ENCODE measurements around the gene DUOX2.

Gene DUOX2

DNA sequence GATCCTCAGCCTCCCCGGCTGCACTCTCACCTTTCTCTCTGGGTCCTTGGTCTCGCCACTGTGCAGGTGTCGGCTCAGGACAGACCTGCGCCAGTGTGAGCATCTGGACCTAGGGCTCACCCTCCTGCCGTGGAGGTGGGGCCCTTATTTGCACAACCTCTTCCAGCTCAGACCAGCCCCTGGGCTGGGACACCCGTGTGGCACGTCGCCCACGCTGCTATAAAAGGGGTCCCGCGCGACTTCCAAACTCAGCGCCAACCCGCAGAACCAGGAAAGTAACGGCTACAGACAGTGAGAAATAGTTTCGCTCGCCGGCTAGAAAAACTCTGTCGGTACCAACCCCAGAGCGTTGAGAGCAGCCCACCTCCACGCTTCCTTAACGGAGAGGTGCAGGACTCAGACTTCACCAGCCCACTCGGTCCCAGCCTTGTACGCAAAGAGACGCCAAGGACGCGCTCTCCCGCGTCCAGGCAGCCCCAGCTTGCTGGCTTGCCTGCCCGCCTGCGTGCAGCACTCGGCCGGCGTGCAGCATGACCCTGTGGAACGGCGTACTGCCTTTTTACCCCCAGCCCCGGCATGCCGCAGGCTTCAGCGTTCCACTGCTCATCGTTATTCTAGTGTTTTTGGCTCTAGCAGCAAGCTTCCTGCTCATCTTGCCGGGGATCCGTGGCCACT, at the start of gene DUOX2, which contains the start of gene DUOXA2:
Gene DUOX2, minus strand, starts transcription at position 97 of the 675 bp plus-strand sequence. CDS start 761 bp downstream, outside the sequence.
Gene DUOXA2, plus strand, starts transcription at position 251 of the 675 bp plus-strand sequence. Its CDS starts 280 bp downstream, at position 531.
- ChIA-PET CTCF (no interaction called here), POLR2A (no interaction called here)
- TF ChIP-seq ZNF384 (IDR thresholded peaks at IDR 0.05) (no peak), FOXM1 (IDR thresholded peaks at IDR 0.05; ENCODE audit: borderline replicate concordance) (no peak), TARDBP (IDR thresholded peaks at IDR 0.05) (no peak), SP1 (IDR thresholded peaks at IDR 0.05) (no peak), CTBP1 (IDR thresholded peaks at IDR 0.05; ENCODE audit: borderline replicate concordance) (no peak), FOXK2 (IDR thresholded peaks at IDR 0.05) (no peak), SUZ12 (IDR thresholded peaks at IDR 0.05) (no peak), LEF1 (IDR thresholded peaks at IDR 0.05; ENCODE audit: borderline replicate concordance) (no peak), NFRKB (IDR thresholded peaks at IDR 0.05) (no peak), ARNT (IDR thresholded peaks at IDR 0.05) (no peak), L3MBTL2 (conservative IDR thresholded peaks at IDR 0.05) (no peak), BHLHE40 (IDR thresholded peaks at IDR 0.05; ENCODE audit: borderline replicate concordance) (no peak), HDGF (IDR thresholded peaks at IDR 0.05; ENCODE audit: borderline replicate concordance) (no peak), FOXA1 (IDR thresholded peaks at IDR 0.05) (no peak), ELF4 (IDR thresholded peaks at IDR 0.05) (no peak)
- TF ChIP-seq, protein P1, sequence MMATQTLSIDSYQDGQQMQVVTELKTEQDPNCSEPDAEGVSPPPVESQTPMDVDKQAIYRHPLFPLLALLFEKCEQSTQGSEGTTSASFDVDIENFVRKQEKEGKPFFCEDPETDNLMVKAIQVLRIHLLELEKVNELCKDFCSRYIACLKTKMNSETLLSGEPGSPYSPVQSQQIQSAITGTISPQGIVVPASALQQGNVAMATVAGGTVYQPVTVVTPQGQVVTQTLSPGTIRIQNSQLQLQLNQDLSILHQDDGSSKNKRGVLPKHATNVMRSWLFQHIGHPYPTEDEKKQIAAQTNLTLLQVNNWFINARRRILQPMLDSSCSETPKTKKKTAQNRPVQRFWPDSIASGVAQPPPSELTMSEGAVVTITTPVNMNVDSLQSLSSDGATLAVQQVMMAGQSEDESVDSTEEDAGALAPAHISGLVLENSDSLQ (IDR thresholded peaks at IDR 0.05), result no peak
- no peak for DNase-seq (ENCODE audit: extremely low spot score)

DNA sequence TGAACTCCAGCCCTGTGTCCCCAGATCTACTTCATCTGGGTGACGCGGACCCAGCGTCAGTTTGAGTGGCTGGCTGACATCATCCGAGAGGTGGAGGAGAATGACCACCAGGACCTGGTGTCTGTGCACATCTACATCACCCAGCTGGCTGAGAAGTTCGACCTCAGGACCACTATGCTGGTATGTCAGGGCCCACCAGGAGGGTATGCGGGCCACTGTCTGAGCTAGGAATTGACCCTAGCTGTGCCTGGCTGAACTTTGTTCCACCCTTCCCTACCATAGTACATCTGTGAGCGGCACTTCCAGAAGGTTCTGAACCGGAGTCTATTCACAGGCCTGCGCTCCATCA, 49.5 kb upstream of the DUOX2 start:
- ChIA-PET CTCF (interaction anchor here (0.5 to 2.0 kb wide), 14 partner anchors 12 to 350 kb away, joined by 3 to 12 read pairs (median 4); a partner anchor contains a TSS), POLR2A (interaction anchor here (0.6 to 2.3 kb wide), 4 partner anchors 25 to 239 kb away, joined by 3 to 8 read pairs (median 7); partner anchors contain the start of gene SHF)
- no peak for TF ChIP-seq ZNF384 (IDR thresholded peaks at IDR 0.05)
- no peak for TF ChIP-seq SUZ12 (IDR thresholded peaks at IDR 0.05)
- TF ChIP-seq FOXA1 (IDR thresholded peaks at IDR 0.05), result no peak
- TF ChIP-seq, protein P1 (IDR thresholded peaks at IDR 0.05), result no peak
- TF ChIP-seq BHLHE40 (IDR thresholded peaks at IDR 0.05; ENCODE audit: borderline replicate concordance), result no peak
- TF ChIP-seq NFRKB (IDR thresholded peaks at IDR 0.05), result no peak

DNA sequence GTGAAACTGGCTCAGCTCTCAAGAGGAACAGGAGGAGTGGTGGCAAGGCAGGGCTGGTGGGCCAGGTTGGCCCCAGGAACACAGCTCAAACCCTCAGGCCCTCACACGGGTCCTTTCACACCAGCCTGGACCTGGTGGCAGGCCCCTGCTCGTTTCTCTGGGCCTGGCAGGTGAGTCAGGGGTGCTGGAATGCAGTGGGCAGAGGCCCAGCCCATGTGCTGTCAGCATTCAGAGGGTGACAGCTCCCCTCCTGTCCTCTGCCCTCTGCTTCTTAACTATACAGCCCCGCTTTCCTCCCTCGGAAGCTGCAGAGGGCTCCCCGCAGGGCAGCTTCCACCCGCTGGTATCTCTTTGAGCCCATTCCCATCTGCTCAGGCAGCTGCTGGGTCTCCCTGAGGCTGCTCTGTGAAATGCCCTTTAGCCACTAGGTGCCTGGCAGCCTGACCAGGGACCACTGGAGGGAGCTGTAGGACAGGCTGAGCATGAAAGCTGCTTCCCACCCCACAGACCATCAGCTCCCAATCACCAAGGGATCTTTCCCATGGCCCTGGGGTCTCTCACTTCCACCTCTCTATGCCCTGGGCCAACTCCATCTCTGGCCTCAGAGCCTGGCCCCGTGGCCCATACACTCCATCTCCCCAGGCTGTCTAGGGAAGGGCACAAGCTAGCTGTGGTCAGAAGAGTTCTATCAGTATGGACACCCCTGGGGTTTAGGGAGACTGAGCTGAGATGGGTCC, 49.0 kb upstream of the DUOX2 start:
- TF ChIP-seq TARDBP (IDR thresholded peaks at IDR 0.05) (no peak), FOXA1 (IDR thresholded peaks at IDR 0.05) (no peak), ARNT (IDR thresholded peaks at IDR 0.05) (no peak), NFRKB (IDR thresholded peaks at IDR 0.05) (no peak), L3MBTL2 (conservative IDR thresholded peaks at IDR 0.05) (no peak), SP1 (IDR thresholded peaks at IDR 0.05) (no peak), CTBP1 (IDR thresholded peaks at IDR 0.05; ENCODE audit: borderline replicate concordance) (no peak), FOXK2 (IDR thresholded peaks at IDR 0.05) (no peak), ZNF384 (IDR thresholded peaks at IDR 0.05) (no peak), FOXM1 (IDR thresholded peaks at IDR 0.05; ENCODE audit: borderline replicate concordance) (no peak)
- TF ChIP-seq, protein P1 (IDR thresholded peaks at IDR 0.05), result no peak

More for the DNA sequence above, 49.5 kb upstream of the DUOX2 start:
- DNase-seq (ENCODE audit: extremely low spot score), result no peak

DNA sequence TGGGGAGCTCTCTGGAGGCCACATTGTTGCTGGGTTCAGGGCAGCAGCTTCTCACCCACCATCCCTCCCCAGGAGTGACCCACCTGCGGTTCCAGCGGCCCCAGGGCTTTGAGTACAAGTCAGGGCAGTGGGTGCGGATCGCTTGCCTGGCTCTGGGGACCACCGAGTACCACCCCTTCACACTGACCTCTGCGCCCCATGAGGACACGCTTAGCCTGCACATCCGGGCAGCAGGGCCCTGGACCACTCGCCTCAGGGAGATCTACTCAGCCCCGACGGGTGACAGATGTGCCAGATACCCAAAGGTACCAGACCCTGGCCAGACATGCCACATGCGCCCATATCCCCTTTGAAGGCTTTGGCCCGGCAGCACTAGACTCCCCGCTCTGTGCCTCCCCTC, 47.7 kb upstream of the DUOX2 start:
- CTCF ChIA-PET, result no interaction called here
- TF ChIP-seq TARDBP (IDR thresholded peaks at IDR 0.05) (no peak), ZNF384 (IDR thresholded peaks at IDR 0.05) (no peak), SUZ12 (IDR thresholded peaks at IDR 0.05) (no peak), ELF4 (IDR thresholded peaks at IDR 0.05) (no peak), FOXA1 (IDR thresholded peaks at IDR 0.05) (no peak), BHLHE40 (IDR thresholded peaks at IDR 0.05; ENCODE audit: borderline replicate concordance) (no peak), FOXM1 (IDR thresholded peaks at IDR 0.05; ENCODE audit: borderline replicate concordance) (no peak), LEF1 (IDR thresholded peaks at IDR 0.05; ENCODE audit: borderline replicate concordance) (no peak), L3MBTL2 (conservative IDR thresholded peaks at IDR 0.05) (no peak), ARNT (IDR thresholded peaks at IDR 0.05) (no peak), NFRKB (IDR thresholded peaks at IDR 0.05) (no peak)
- TF ChIP-seq, protein P1 (IDR thresholded peaks at IDR 0.05), result no peak

More for the DNA sequence above, 49.0 kb upstream of the DUOX2 start:
- peak; percentile 80 for DNase-seq (ENCODE audit: extremely low spot score)
- ChIA-PET CTCF (interaction anchor here (0.5 to 2.0 kb wide), 14 partner anchors 13 to 351 kb away, joined by 3 to 12 read pairs (median 4); a partner anchor contains a TSS), POLR2A (interaction anchor here (0.6 to 2.3 kb wide), 4 partner anchors 23 to 239 kb away, joined by 3 to 8 read pairs (median 7); partner anchors contain the start of gene SHF)

DNA sequence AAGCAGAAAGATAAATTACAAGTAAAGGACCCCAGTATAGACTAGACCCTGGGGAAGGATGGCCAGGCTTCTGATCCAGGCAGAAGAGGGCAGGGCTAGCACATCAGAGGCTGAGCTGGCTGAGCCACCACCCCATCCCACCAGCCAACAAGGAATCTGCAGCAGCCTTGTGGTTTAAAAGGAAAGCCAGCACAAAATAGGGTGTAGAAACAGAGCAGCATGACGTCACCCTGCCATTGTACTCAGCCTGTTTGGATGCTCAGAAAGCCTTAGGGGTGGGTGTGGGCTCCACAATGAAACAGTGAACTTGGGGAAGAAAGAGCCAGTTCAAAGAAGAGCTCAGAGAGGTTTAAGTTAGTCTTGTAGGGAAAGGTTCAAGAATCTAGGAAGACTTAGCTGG, 44.0 kb upstream of the DUOX2 start:
- CTCF ChIA-PET, result interaction anchor here (0.9 kb wide), 1 partner anchor 31 kb away, joined by 3 read pairs; no protein-coding TSS in a partner anchor
- TF ChIP-seq, protein P1 (IDR thresholded peaks at IDR 0.05), result no peak
- TF ChIP-seq L3MBTL2 (conservative IDR thresholded peaks at IDR 0.05) (no peak), SUZ12 (IDR thresholded peaks at IDR 0.05) (no peak), CTBP1 (IDR thresholded peaks at IDR 0.05; ENCODE audit: borderline replicate concordance) (no peak), FOXK2 (IDR thresholded peaks at IDR 0.05) (no peak), NFRKB (IDR thresholded peaks at IDR 0.05) (no peak), HDGF (IDR thresholded peaks at IDR 0.05; ENCODE audit: borderline replicate concordance) (no peak), SP1 (IDR thresholded peaks at IDR 0.05) (no peak)
- POLR2A ChIA-PET, result no interaction called here
- no peak for DNase-seq (ENCODE audit: extremely low spot score)

More for the DNA sequence above, 47.7 kb upstream of the DUOX2 start:
- POLR2A ChIA-PET, result interaction anchor here (1.1 kb wide), 1 partner anchor 118 kb away, joined by 5 read pairs; no protein-coding TSS in a partner anchor
- DNase-seq (ENCODE audit: extremely low spot score), result no peak
